SKM-1 (cell line): Measurements from ENCODE around the gene MPIG6B.

ENCODE experiments used
- DNase-seq: peaks from one replicate; lab custom pipeline; 2025; ENCODE audit not compliant: unreplicated experiment; lab: John Stamatoyannopoulos, UW

The MPIG6B gene

DNA sequence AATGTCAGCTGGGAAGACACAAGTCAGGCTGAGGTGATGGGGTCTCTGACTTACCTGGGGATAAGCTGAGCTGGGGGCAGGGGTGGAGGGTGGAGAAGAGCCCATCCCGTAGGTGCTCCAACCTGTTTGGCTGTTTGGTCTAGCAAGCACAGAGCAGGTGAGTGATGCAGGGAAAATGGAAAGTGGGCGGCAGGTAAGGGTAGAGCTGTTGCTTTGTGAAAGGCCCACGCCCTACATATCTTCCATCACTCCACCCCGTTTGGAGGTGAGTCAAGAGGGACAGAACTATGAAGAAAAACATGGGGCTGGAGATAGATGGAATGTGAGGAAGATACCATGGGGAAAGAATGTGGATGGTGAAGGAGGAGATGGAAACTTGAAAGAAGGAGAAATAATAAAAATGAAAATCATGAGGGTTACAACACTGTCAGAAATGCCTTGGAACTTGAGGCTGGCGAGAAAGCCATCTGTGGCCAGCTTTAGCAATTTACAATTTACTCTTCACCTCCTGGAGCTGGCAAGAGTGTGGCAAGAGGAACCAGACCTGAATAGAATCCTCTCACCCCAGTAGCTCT, 2.9 kb upstream of the MPIG6B start:
- DNase-seq: no peak

DNA sequence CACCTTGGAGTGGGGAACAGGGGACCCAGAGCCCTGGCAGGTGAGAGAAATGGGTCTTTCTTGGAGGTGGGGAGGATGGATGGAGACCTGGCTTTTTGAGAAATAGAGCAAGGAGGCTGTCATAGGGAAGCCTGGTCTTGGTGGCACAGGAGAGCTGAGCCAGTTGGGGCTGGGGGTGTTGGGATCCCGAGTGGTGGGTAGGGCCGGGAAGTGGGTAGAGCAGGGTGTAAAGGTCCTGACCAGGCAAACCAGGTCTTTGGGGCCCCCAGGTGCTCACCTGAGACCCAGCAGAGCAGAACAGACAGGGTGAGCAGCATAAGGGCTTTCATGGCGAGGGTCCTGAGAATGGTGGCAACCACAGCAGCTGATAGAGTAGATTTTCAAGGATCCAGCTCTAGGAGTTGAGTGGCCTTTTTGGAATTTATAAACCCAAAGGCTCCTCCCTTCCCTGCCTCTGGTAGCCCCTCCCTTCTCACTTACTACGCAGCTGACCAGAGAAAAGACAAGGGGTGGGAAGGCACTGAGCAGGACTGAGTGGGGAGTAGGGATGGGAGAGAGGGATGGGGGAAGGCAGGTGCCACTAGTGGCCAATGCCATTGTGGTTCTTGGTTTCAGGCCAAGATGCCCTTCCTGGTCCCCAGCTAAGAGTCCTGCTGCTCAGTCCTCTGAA, 1.7 kb upstream of the MPIG6B start, which contains the start of gene LY6G6C:
TSS of gene LY6G6C (minus strand) at position 396 of the 670 bp plus-strand sequence. CDS start at position 329, 67 bp downstream.
- no peak for DNase-seq

DNA sequence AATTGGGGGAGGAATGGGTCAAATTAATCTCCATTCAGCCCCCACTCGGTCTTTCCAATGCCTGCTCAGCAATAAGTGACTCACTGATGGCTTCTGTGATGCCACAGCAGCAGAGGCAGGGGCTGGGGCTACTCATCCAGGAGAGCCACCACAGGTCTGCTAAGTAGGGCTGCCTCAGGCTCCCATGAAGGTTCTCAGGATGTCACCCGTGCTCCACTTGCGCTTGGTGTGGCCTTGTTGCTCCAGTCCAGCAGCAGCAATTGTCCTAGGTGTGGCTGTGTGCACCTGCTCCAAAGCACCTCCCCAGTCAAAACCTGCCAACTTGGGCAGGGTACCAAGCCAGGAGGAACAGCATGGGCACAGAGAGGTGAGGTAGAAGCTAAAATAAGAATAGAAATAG, 1.0 kb upstream of the MPIG6B start:
- no peak for DNase-seq

DNA sequence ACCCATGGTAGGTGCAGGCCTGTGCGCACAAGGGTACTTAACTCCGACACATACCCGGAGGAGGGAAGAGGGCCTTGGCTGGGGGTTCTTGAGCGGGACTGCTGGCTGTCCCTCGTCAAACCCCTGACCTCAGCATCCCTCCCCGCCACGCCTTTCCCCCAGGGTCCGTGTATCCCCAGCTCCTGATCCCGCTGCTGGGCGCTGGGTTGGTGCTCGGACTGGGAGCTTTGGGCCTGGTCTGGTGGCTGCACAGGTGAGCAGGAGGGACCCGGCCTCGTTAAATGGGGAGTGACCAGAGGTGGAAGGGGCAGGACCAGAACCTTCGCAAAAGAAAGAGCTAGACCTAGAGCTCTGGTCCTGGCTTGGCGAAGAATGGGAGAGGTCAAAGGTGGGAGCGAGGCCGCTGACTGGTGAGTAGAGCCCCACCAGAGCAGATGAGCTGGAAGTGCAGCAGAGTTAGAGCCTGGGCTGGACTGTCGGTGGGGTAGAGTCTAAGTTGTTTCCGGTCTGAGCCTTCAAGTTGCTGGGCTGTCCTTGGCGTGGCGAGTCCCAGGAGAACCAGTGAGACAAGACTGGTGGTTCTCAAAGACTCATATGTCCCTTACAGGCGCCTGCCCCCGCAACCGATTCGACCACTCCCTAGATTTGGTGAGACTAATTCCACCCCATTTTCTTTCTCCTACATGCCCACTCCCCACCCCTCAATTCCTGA, 963 bp downstream of the MPIG6B start:
- DNase-seq: no peak

DNA sequence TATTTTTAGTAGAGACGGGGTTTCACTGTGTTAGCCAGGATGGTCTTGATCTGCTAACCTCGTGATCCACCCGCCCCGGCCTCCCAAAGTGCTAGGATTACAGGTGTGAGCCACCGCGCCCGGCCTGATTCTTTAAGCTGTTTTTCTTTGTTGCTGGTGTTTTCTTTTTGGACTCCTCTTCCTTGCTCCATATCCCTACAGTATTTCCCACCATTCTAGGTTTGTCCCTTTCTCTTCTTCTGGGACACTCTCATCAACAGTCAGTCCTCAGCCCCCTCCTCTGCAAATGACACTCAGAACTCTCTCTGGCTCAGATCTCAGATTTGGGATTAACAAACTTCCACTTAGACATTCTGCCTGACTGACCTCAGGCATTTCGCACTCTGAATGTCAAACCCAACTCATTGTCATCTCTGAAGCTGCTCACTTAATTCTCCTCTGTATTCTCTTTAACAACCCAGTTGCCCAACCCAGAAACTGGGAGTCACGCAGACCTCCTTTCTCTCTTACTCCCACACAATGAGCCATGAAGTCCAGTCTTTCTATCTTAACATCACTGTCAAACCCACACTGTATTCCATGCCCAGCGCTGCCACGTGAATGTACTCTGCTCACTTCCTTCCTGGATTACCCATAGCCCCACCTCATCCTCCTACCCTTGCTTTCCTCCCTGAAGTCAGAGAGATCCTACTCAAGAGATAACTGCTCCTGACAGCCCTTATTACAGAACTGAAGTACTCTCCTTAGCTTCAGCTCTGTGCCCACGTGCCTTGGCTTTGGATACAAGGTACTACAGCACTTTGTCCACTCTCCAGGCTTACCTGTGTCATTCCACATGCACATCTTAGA, 2.6 kb downstream of the MPIG6B start:
- DNase-seq: no peak

DNA sequence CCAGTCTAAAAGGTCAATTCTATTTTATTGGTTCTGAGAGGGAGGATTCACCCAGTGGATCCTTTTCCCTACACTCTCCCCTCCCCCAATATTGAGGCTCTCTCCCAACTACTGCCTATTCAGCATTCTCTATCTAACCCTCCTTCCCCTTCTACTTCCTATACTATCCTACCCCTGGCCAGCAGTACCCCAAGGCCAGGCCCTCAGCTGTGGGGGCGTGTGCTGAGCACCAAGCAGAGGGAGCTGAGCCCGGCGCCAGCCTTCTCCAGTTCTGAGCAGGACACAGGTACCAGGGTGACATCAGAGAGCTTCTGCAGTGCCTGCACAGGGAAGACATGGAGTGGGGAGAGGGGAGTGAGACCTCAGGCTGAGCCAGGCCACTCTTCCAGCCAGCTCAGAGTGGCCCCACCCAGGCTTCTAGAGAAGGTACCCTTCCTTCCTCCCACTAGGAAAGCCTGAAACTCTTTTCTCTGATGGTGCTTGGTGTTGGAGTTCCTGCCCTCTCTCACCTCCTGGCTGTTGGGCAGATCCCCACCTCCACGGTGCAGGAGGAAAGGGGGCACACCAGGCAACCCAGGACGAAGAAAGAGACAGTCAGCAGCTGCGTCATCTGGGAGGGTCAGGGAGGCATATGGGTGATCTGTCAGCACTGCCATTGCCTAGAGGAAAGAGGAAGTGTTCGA, 4.0 kb downstream of the MPIG6B start:
- DNase-seq: no peak

DNA sequence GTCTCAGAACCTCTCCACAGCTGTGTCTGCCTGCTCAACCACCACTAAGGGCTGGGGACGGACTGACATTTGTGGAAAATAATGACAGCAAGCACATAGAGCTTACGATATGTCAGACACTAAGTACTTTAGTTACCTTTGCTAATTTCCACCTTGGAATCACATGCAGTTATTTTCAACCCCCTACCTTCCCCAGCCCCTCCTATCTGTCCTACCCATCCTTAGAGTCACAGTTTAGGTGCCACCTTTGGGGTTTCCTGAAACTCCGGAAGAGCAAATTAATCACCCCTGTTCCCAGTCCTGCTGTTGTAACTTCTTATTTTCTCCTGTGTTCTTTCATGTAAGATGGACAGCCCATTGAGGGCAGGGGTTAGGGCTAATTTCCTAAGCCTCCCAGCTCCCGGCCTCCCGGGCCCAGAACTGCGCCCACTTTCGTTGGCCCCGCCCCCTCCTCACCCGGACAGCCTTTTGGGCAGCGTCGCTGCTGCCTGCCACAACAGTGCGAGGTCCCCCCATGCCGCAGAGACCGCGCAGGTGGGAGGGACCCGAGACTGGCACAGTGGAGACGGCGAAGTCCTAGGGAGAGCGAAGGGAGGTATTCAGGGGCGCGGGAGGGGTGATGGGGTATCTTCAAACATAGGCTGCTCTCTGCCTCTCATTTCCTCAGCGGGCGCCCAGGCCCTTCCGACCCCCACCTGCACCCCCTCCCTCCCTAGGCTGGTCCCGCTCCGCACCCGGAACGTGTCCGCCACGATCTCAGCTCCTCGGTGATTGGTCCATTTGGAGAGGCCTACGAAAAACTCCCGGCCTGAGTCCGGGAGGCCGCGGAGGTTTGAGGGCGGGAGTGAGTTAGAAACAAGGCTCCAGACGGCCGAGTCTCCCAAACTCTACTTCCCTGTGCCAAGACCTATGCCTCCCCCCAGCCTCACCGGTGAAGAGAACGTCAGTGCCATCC, 4.8 kb downstream of the MPIG6B start:
- peak; percentile 90 for DNase-seq

DNA sequence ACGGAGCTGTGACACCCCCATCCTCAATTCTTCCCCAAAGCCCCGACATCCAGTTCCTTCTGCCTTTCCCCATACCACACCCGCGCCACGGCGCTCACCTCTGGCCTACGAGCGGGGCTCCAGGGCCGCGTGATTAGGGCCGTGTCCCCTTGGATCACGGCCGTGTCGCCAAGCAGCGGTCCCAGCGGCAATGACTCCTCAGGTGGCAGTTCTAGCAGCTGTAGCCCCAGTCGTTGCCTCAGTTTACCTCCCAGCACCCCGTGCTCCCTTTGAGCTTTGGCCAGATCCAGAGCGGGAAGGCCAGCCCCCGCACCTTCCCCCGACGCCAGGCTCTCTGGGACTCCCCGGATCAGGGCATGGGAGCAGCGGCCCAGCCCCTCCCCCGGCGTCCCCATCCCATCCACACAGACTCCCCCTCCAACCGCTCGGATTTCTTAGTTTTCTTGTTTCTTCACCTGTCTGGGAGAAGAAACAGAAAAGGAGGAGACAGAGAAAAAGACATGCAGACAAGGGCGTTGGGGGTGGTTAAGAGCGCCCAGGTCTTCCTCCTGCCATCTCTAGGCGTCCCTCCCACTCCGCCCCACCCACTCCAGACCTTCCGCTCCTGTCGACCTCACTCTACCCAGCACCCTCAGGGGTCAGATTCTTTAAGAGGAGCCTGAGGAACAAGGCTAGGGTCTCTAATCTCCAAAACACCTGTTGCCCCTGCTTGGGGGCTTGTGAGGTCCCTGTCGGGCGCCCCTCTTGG, 5.8 kb downstream of the MPIG6B start, which contains the start of gene DDAH2:
TSS of gene DDAH2 (minus strand) at position 533 of the 748 bp plus-strand sequence. CDS start at position 395, 138 bp downstream.
- DNase-seq: no peak

DNA sequence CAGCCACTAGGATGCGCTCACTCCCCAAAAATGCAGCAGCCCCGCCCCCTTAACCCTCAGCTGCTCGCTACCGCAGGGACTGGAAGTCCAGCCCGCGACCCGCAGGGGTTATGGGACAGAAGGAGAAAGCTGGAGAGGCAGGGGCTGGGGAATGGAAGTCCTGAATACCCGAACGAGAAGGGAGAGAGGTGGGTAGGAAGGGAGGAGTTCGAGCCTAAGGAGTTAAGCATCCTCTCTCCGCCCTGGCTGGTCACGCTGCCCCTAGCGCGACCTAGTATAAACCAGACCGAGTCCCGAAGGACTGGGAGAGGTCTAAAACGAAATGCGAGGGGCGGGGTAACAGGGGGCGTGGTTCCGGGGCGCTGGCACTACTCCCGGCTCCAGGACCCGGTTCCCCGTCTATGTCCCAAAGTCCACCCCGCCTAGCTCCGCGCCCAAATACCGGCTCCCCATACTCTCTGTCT, 6.4 kb downstream of the MPIG6B start:
- no peak for DNase-seq

DNA sequence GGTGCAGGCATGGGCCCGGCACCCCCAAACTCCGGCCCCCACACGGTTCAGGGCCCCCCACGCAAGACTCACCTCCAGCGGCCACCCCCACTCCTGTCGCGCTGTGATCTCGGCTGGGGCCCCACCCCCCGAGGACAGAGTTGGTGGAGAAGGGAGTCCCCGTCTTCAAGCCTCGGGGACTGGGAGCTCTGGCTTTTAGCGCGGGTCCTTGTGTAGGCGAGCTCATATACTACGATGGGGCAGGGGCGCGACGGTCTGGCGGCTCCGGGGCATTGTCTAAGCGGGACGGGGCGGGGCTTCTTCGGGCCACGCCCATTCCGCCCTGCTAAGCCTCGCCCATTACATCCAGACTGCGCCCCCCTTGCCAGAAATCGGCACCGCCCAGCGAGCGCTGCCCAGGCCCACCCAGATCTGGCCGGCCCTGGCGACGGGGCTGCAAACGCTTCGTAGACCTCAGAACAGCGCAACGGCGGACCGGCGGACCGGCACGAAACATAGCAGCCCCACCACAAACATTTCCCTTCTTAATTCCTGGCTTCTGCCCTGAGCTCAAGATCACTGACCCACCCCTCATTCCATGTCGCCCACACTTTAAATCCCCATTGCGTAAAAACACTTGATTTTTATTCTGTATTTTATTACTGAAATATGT, 6.9 kb downstream of the MPIG6B start:
- DNase-seq: no peak

DNA sequence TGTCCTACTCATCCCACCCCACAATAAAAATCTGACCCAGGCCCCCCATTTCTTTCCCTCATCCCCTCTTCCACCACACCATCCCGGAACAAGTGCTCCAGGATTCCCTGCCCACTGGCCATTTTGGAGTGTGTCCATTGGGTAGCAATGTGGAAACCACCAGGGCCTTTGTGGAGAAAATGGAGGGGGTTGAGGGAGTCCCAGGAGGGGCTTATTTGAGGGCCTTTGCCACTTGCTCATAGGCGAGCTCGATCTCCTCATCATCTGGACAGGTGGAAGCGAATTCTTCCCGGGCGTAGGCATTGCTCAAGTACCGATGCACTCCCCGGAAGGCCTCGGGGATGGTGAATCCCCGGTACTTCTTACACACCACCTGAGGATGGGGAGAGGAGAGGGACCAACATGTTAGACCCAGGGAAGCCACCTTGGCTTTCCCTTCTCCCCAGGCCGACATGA, 7.5 kb downstream of the MPIG6B start:
- no peak for DNase-seq

DNA sequence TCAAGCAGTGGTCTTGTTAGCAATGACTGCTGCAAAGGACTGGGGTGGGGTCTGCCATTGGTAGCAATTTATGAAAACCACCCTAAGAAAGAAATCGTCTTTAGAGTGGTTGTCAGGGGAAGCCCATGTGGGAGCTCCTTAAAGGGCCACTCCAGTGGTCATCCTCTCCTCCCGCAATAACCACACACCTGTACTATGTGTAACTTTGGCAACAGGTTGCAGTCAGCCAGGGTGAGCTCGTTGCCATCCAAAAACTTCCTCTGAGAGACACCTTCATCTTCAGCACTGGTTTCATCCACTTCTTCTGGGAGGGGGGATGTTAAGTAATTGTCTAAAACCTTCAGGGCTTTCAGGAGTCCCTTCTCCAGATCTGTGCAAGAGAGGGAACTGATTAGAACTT, 8.9 kb downstream of the MPIG6B start:
- DNase-seq: no peak

DNA sequence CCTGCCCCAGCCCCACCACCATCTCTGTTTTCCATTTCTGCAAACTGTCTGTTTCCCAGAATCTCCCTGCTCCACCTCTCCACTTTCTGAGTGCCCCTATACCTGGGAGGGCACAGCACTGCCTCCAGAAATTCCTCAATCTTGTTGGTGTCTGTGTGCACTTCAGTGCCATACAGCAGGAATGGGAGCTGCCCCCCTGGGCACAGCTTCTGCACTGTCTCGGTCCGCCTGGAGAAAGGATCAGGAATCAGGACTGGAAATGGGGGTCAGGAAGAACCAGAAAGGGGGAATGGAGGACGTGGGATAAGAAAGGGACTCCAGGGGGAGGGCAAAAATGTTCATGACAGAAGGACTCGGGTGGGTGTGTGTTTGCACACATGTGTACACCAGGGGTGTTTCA, 10.6 kb downstream of the MPIG6B start:
- no peak for DNase-seq

DNA sequence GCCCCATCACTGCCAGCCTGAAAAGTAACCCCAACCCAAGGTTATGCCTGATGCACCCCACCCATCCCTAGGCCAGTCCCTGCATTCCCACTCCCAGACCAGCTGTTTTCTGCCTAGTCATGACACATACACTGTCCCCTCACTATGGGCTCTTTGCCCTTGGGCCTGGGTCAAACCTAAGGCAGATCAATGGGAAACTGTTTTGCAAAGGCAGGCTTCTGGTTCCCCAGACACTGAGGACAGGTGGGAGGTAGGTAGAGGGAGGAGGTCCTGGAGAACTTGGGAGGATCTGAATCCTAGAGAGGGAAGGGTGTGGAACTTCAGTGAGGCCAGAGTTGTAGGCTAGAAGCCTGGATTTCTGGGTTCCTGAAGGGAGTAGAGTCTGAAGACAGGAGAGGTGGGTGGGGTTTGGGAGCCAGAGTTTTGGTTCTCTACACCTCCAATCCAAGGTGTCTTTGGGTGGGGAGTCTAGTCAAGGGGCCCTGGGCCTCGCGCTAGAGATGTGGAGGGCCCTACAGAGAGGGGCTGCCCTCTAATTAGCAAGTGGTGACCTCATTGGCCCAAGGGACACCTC, 11.2 kb downstream of the MPIG6B start:
- no peak for DNase-seq

DNA sequence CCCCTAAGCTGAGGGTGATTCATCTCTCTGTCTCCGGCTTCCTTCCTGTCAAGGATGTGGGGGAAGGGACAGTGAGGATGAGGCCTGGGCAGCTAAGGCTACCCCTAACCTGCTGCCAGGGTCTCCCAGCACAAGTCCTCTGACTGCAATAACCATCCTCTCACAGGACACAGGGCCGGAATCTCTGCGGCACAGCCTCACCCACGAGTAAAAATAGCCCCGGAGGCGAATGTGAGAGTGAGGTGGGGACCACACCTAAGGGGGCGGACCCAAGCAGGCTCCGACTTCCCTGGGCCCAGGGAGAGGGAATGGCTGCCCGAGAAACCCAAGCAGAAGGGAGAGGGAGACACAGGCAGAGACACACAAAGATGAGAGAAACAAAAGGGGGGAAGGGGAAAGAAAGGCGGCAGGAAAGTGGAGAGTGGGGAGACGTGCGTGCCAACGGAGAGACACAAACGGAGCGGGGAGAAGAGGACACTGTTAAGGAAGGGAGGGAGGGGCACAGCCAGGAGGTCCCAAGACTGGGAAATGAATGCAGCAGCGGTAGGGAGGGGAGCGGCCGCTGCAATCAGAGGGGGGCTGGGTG, 11.7 kb downstream of the MPIG6B start:
- DNase-seq: peak; percentile 67

DNA sequence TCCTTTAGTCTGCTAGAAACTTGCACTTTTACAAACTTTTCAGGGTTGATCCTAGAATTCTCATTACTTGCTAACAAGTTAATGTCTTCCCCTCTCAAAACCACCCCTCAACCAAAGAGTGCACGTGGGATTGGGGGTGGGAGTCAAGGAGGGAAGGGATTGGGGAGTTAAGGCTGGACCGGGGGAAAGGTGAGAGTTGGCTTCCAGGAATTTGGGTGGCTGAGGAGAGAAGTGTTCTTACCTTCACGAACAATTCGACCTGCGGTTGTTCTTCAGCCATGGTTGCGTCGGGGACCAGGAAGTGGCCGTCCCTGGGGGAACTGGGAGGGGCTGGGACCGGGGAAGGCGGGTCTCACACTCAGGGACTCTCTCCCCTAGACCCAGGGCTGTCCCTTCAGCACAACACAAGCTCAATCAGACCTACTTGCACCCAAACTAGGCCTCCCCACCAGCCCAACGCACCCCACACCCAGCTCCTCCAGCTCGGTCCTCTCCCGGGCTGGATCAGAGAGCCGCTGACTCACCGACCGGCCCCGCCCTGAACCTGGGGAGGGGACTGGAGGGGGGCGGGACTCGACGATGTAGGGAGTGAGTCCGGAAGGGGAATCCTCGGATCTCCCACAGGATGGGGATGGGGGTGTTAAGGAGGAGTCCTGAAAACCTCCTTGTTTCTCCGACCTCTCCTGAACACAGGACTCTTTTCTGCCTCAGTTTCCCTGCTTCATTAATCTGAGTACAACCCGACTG, 13.0 kb downstream of the MPIG6B start, which contains the start of gene CLIC1:
TSS of gene CLIC1 (minus strand) at position 510 of the 747 bp plus-strand sequence. CDS start at position 280, 230 bp downstream.
- DNase-seq: peak; percentile 94
